ENCODE data around the gene SMAD3. TPM values are rescaled to one million over a fixed set of nuclear protein-coding genes. Genes with fewer than 3 reads are reported as not detected.

Gene SMAD3
- total and polyA plus RNA-seq, 8 donors = 30.9 to 53.6 (median 50.4) TPM

- H3K36me3 ChIP-seq = no peaks in the 10 kb centered on the region
- DNase-seq (peak in 1 of 4 donors; percentile 44), ATAC-seq (no peak)
- H3K4me3 ChIP-seq = no peak overlapping the region
- TF ChIP-seq CTCF (IDR thresholded peaks at IDR 0.05) = no peak
- intact Hi-C loops (cut with DNase I) = no loop called here
- H3K4me1 ChIP-seq = peaks cover 5 to 14% of the 10 kb centered on the region in 2 donors
- H3K27me3 ChIP-seq = peaks cover 0 to 4% of the 10 kb centered on the region in 2 donors
- no peak overlapping the region for H3K27ac ChIP-seq
- H3K9me3 ChIP-seq = no peaks in the 10 kb centered on the region
Observed at GRCh38 chr15:67039384-67040075, 25.9 kb upstream of the SMAD3 start.

- peaks cover 6 to 14% of the 10 kb centered on the region in 2 donors for H3K4me1 ChIP-seq
- no peaks in the 10 kb centered on the region for H3K27me3 ChIP-seq
- ATAC-seq = no peak
- no peak for TF ChIP-seq CTCF (IDR thresholded peaks at IDR 0.05)
- intact Hi-C loops (cut with DNase I) = no loop called here
- H3K4me3 ChIP-seq = no peak overlapping the region
- H3K36me3 ChIP-seq = no peaks in the 10 kb centered on the region
- no peaks in the 10 kb centered on the region for H3K9me3 ChIP-seq
- H3K27ac ChIP-seq = no peak overlapping the region
- no peak for DNase-seq
Observed at GRCh38 chr15:67040277-67040676, 25.1 kb upstream of the SMAD3 start.

- ATAC-seq = no peak
- Histone ChIP-seq H3K27me3 (no peaks in the 10 kb centered on the region), H3K4me3 (no peak overlapping the region), H3K36me3 (no peaks in the 10 kb centered on the region), H3K27ac (no peak overlapping the region), H3K4me1 (peaks cover 6 to 14% of the 10 kb centered on the region in 2 donors), H3K9me3 (no peaks in the 10 kb centered on the region)
- DNase-seq = no peak
- intact Hi-C loops (cut with DNase I) = no loop called here
- TF ChIP-seq CTCF (IDR thresholded peaks at IDR 0.05) = no peak
Observed at GRCh38 chr15:67042551-67043142, 22.8 kb upstream of the SMAD3 start.

- ATAC-seq (peak; percentile 32), DNase-seq (no peak)
- intact Hi-C loops (cut with DNase I) = no loop called here
- H3K4me1 ChIP-seq = peaks cover 19 to 28% of the 10 kb centered on the region in 2 donors
- H3K27me3 ChIP-seq = no peaks in the 10 kb centered on the region
- H3K4me3 ChIP-seq = no peak overlapping the region
- no peaks in the 10 kb centered on the region for H3K9me3 ChIP-seq
- no peaks in the 10 kb centered on the region for H3K36me3 ChIP-seq
- no peak for TF ChIP-seq CTCF (IDR thresholded peaks at IDR 0.05)
- H3K27ac ChIP-seq = peak overlapping the region; percentile 33 to 37
Observed at GRCh38 chr15:67043939-67044771, 21.2 kb upstream of the SMAD3 start.

- intact Hi-C loops (cut with DNase I) = no loop called here
- Histone ChIP-seq H3K4me3 (no peak overlapping the region), H3K27ac (no peak overlapping the region), H3K4me1 (peaks cover 30 to 46% of the 10 kb centered on the region in 2 donors), H3K9me3 (no peaks in the 10 kb centered on the region), H3K27me3 (no peaks in the 10 kb centered on the region), H3K36me3 (no peaks in the 10 kb centered on the region)
- ATAC-seq = no peak
- TF ChIP-seq CTCF (IDR thresholded peaks at IDR 0.05) = no peak
- DNase-seq = no peak
Observed at GRCh38 chr15:67047149-67047661, 18.2 kb upstream of the SMAD3 start.

Measured in left lung (tissue), 10 donors.